ENCODE measurements around the gene CASQ2.

Gene CASQ2

DNA sequence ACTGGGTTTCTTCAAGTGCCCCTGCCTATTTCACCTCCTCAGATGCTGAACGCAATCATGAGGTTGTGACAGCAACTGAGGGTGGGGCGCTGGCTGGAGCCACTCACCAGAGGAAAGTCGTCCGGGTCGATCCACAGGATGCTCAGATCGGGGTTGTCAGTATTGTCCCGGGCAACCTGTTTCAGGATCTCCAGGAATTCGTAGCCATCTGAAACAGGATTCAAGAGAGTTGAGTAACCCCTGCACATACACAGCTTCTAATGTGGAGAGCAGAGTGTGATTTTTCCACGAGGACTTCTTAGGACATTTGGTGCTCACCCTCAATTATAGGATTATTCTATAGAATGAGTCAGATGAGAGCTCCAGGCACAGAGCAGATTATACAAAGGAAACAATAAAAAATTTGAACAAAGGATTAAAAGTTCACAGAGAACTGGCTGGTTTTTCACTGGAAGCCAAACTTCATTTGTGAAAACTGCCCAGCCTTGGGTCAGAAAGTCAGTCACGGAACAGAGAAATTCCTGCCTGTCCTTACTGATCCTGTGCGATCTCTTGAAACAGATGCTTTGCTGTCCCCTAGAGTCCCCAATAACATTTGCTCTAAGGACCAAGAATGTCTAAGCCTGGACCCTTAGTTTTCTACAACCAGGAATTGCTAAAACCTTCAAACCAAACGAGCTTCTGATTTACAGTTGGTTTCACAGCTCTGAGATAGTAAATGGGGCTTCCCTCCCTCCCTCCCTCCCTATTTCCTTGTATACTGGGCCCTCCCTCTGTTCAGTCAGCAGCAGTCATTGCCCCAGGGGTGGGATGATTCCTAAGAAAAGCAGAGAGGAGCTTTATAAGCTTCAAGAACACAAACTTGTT is 63.2 kb downstream of the CASQ2 start:
- DNase-seq (ENCODE audit: extremely low spot score, insufficient read length, low read depth) = no peak

DNA sequence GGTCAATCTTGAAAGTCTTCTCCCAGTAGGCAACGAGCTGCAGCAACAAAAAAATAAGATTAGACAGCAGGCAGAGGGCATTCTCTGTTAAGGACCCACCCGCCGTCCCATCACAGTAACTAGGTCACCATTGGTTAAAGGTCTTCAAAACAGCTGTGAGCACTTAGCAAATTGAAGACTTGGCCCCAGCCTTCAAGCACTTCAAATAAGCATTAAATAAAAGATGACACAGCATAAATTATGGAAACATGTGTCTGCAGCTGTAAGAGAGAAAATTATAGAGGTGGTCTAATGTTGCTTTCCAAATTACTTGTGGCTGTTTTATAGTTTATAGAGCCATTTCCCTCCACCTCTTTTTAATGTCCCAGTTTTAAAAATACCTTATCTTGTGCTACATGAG is 65.6 kb downstream of the CASQ2 start:
- no peak for FAIRE-seq
- no peak for DNase-seq (ENCODE audit: extremely low spot score, insufficient read length, low read depth)

More for the DNA sequence above, 63.2 kb downstream of the CASQ2 start:
- no peak for FAIRE-seq

DNA sequence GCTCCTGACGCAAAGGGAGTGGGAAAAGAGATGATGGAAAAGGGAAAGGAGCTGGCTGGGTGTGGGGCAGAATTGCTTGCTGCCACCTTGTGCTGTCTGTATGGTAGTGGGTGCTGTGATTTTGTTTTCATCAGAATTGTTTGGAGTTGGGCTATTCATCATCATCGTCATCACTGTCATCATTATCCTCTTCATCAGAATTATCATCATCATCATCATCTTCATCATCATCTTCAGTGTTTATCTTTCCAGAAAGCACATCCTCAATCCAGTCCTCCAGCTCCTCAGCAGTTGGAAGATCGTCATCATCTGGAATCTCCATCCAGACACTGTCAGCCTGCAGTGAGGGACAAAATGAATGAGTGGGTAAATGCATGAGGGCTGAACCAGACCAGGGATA is 67.4 kb downstream of the CASQ2 start:
- FAIRE-seq = no peak
- no peak for DNase-seq (ENCODE audit: extremely low spot score, insufficient read length, low read depth)

DNA sequence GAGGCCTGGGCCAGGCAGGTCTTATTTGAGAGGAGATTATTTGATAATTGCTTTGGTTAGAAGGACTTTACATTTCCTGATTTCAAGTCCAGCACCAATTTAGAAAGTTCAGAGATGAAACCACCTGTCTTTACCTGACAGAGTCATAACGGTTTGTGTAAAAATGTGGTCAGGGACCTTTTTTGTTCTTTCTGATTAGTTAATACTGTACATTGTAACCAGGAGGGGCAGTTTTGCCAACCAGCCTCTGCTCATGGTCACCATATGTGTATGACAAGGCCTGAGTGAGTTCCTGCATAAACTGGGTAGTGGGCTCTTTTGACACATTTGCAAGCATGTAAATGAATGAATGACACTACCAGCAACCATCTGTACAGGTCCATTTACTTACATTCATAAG is 70.9 kb downstream of the CASQ2 start:
- no peak for FAIRE-seq
- no peak for DNase-seq (ENCODE audit: extremely low spot score, insufficient read length, low read depth)

DNA sequence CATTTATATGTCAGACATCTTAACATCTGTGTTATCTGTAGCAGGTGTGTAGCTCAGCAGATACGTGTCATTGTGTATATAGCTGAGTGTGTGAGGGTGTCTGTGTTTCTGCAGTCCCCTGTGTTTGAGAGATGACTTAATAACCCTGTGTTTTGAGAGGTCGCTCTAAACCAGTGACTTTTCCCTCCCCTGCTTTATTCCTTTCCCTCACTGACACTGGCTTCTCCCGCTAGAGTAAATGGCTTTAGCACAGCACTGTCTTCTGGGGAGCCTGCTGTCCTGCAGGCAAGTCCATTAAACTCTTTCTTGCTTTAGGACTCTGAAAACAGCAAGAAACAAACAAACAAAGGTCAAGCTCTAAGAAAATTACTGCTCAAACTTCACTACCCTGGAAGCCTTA is 73.7 kb downstream of the CASQ2 start:
- no peak for FAIRE-seq
- DNase-seq (ENCODE audit: extremely low spot score, insufficient read length, low read depth) = no peak

DNA sequence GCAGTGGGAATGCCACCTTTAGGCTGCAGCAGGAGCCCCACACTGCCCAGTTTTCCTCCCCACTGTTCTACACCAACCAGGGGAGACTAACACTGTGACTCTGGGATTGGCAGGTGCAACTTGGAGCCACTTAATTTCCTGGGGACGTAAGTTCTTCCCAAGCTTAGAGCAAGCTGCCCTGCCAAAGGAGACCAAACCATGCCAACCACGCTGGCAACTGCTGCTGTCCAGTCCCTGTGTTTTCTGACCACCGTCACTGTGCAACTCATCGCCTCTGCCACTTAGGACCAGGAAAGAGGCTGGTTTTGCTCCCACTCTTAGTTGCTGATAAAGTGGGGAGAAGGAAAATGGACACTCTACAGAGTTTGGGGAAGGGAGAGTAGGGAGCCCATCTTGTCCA is 76.3 kb downstream of the CASQ2 start:
- DNase-seq (ENCODE audit: extremely low spot score, insufficient read length, low read depth) = no peak
- FAIRE-seq = no peak

DNA sequence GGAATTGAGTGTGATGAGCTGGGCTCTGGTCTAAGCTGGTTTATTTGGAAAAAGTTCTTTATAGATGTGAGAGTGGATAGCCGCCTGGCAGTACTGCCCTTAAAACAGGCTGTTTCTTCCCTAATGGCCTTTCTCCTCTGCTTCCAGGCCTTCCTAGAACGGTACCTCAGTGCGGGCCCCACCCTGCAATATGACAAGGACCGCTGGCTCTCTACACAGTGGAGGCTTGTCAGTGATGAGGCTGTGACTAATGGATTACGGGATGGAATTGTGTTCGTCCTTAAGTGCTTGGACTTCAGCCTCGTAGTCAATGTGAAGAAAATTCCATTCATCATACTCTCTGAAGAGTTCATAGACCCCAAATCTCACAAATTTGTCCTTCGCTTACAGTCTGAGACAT is 77.5 kb downstream of the CASQ2 start:
- DNase-seq (ENCODE audit: extremely low spot score, insufficient read length, low read depth) = no peak
- no peak for FAIRE-seq

DNA sequence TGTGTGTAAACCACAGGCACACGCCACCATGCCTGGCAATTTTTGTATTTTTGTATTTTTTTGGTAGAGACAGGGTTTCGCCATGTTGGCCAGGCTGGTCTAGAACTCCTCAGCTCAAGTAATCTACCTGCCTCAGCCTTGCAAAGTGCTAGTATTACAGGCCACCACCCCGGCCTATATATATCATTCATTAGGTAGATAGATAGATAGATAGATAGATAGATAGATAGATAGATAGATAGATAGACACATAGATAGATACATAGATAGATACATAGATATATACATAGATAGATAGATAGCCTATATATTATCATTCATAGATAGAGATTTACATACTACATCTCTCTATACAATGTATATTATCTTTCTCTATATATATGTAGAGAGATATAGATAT is 80.8 kb downstream of the CASQ2 start:
- no peak for FAIRE-seq
- no peak for DNase-seq (ENCODE audit: extremely low spot score, insufficient read length, low read depth)

DNA sequence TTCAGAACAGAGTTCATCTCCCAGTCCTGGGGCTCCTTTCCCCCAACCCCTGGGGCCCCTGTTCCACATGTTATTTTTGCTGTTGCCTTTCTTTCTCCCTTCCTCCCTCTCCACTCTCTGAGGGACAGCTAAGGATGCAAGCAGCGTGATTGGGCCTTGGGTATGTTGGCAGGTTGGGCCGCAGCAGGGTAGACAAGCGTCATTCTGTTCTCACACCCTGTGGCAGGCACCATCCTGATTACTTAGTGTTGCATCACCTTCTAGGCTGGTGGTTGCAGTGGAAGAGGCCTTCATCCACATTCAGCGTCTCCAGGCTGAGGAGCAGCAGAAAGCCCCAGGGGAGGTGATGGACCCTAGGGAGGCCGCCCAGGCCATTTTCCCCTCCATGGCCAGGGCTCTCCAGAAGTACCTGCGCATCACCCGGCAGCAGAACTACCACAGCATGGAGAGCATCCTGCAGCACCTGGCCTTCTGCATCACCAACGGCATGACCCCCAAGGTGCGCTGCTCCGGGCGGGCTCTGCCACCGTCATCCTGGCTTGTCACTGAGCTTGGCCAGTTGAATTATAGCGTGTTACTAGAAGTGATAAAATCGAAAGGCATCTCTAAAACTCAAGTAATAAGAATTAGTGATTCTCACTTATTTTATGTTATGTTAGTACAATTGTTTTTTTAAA is 83.3 kb downstream of the CASQ2 start:
- FAIRE-seq = no peak
- no peak for DNase-seq (ENCODE audit: extremely low spot score, insufficient read length, low read depth)

DNA sequence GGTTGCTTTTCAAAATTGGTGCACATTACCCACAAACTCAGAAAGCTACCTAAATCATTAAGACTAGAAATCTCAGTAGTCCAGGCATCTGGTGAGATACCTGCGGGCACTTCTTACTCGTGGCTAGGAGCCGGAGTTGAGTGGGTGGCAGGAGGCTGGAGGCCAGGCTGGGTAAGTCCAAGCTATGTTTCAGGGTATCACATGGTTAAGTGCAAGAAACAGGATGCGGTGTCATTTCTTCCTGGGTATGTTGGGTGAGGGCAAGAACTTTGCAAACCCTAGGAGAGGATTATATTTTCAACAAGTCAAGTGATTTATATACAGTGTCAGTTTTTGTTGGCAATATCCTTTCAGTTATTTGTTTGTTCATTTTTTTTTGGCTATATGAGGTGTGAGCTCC is 85.7 kb downstream of the CASQ2 start:
- no peak for FAIRE-seq

DNA sequence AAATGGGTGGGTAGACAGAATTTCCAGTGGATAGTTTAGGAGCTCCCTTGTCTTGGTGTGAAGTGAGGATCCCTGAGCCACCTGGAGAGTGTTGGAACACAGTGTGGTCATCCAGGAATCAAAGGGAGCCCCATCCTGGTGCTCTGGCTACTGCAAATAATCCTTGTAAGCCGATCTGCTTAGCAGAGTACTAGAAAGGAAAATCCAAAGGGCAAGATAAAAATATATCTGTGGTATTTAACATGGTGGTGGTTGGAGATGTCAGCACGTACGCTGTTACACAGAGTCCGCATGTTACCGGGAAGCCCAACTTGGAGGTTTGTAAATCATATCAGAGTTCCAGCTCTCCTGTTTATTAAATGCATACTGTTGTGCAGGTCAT is 87.8 kb downstream of the CASQ2 start:
- DNase-seq (ENCODE audit: extremely low spot score, insufficient read length, low read depth) = no peak

More for the DNA sequence above, 85.7 kb downstream of the CASQ2 start:
- no peak for DNase-seq (ENCODE audit: extremely low spot score, insufficient read length, low read depth)

DNA sequence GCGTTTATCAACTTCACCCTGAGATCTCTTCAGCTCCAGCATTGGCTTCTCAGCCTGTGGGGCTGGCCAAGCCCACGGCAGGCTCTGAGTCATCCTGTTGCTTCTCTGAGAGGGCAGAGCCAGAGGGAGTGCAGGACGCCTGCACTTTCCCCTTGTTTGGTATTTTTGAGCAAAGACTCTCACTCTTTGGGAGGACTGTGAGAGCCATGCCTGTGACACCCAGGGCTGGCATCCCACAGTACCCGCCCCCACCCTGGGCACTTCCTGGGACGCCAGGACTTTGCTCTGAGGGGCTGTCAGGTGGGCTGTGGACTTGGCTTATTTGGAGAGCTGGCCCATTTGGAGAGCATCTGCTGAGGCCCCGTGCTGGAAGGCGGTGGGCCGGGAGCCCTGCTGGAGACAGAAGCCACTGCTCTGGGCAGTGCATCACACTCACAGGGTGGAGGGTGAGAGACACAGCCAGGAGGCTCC is 89.3 kb downstream of the CASQ2 start:
- no peak for DNase-seq (ENCODE audit: extremely low spot score, insufficient read length, low read depth)
- FAIRE-seq = no peak

More for the DNA sequence above, 87.8 kb downstream of the CASQ2 start:
- no peak for FAIRE-seq

DNA sequence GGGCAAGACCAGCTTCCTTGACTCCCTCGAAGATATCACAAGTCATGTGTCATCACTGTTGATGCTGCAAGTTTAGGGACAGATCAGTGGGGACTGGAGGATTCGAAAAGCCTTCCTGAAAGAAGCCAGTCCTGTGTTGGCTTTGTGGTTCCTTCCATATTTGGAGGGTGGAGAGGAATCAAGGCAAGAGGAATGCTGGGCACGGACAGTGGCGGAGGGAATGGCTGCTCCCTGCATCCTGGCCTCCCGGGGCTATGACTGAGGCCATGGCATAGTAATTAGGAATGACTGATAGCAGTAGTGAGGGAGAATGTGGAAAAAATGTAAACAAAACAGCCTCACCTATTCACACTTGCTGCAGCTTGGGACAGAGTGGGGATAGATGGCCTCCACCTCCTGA is 90.4 kb downstream of the CASQ2 start:
- no peak for FAIRE-seq

DNA sequence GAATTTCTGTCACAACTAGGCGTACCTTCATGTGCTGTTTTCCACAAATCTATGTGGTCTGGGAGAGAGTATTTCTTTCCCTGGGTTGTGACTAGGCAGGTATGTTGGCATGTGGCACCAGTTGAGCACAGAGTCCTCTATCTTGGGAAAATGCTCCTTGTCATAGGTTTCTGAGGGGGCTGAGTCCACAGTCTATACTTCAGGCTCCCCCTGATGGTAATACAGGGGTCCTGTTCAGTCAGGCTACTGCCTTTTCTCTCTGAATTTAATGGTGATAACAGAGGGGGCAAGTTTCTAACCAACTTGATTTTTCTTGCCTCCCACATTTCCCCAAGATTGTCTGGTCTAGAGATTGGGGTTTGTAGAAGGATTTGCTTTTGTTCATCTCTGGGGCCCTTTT is 90.9 kb downstream of the CASQ2 start:
- no peak for DNase-seq (ENCODE audit: extremely low spot score, insufficient read length, low read depth)
- FAIRE-seq = no peak

More for the DNA sequence above, 90.4 kb downstream of the CASQ2 start:
- DNase-seq (ENCODE audit: extremely low spot score, insufficient read length, low read depth) = no peak

DNA sequence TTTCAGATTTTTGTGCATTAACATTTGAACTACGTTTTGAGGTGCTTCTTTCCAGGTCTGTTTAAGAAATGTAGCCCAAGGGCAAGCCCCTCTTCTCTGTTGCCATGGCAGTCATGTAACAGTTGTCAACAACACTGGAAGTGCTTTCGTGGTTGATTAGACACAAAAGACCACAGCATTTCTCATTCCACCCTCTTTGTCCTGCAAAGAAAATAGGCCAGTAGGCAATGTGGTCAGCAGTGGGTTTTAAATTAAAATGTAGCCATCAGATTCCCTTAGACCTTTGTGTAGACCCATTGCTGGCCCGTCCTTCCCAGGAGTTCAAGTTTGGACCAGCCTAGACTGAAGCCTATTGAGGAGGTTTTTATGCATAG is 91.3 kb downstream of the CASQ2 start:
- no peak for FAIRE-seq
- DNase-seq (ENCODE audit: extremely low spot score, insufficient read length, low read depth) = no peak

DNA sequence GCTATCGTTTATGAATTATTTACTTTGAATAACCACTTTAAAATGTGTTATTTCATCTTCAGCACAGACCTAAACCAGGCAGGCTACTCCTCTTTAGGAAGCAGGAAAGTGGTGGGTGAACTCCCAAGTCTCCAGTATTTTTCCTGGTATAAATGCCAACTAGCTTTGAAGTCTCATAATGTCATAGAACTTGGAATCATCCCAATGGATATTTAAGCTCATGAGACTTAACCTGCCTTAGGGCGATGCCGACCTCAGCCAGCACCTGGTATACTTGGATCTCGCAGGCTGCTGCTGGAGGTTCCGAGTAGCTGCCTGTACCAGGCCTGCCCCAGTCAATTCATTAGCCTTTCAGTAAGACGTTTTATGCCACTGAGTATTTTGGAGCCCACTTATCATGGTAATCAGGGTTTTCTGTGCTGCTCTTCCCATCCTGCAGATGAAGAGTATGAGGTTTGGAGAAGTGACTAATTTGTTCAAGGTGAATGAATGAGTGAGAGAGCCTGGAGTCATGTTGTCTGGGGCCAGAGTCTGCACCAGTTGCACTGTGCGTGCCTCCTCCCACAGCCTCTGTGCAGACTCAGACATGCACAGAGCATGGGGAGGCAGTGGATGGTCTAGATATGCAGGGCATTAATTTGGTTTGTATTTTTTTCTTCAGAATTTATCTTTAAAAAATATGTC is 91.9 kb downstream of the CASQ2 start:
- DNase-seq (ENCODE audit: extremely low spot score, insufficient read length, low read depth) = no peak

DNA sequence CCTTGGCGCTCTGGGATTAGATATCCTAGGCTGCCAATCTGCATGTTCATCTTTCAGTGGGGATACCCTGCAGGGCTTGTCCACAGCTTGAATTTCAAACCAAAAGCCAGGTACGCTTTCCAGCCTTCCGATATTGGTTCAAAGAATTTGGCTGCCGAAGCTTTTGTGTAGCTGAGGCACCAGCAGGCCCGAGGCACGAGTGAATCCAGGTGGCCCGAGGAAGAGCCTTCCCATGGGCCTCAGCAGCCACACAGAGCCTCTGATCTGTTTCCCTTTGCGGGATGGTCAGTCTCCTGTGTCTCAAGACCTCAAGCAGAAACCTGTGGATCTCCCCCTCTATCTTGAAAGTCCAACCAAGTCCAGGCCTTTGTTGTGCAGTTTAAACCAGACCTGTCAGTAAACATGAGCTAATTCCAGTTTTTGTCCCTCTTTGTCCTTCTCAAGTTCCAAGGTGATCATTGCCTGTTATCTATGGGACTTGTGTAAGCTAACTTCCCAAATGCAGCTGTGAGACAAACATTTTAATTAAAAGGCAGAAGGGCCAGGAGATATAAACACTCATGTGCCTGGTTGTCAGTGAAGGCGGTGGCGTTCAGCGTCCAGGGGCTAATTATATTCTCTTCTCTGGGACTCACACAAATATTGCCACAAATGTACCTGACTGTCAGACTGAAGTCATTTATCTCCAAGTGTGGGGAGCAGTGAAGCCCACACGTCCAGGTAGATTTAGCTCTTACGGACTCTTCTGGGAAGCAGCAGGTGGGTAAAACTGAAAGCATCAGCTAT is 96.1 kb downstream of the CASQ2 start:
- DNase-seq (ENCODE audit: extremely low spot score, insufficient read length, low read depth) = no peak
- FAIRE-seq = no peak

More for the DNA sequence above, 91.9 kb downstream of the CASQ2 start:
- FAIRE-seq = no peak

DNA sequence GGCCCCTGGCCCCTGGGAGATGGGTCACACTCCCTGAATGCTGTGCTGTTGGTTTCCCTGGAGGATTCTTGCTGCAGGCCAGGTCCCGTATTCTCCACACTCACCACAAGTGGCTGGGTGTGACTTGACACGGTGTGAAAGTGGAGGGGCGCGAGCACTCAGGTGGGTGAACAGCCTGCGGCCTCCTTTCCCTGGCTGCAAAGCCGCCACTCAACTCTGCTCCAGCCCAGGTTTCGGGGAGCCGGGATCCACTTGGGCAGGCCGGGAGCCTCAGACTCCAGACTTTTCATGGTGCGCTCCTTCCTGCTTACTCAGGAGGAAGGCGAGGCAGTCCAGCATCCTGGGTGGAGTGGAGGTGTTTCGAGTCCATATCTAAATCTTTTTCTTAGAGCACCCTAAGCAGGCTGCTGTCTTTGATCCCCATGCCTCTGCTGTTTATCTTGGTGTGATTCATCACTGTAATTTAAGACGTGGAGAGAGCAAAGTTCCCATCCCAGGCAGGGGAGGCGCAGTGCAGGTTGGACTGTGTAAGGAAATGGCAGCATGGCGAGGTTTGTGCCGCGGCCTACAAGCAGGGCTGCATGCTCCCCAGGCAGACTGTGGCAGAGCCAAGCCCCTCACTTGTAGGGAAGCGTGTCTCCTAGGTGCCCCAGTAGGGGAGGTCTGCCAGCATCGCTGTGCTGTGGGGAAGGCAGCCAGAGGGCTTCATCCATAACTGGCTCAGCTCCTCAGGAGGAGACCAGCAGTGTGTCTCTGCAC is 97.2 kb downstream of the CASQ2 start:
- DNase-seq (ENCODE audit: extremely low spot score, insufficient read length, low read depth) (no peak), FAIRE-seq (no peak)

DNA sequence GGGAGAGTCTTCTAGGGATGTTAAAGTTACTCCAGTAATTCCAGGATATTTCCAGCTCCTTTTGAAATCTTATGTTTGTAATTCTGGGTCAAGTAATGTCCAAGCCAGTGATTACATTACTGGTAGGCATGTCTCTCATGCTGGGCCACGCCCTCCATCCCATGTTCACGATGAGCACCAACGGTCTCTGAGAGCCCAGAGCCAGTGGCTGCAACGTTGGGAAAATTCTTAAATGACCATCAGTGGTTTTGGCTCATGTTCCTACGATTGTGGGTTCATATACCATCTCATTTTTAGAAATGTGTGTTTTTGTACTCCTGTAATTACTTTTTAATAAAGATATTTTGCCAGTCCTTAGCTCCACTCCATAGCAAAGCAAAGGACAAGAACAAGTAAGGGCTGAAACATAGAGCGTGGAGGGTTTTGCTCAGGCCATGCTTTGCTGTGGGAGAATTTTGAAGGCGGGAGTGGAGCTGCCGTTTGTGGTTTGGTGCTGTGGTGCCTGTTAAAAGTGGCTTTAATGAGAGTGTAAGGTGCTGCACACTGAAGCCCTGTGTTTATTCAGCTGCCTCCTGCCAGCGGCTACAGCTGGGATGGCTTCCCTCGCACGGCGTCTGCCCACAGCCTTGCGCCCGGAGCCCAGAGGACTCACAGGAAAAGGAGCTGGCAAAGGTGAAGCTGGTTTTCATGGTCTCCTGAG is 97.9 kb downstream of the CASQ2 start:
- DNase-seq (ENCODE audit: extremely low spot score, insufficient read length, low read depth) (no peak), FAIRE-seq (no peak)

All from GM18507 (cell line).